ENCODE data around the gene LSM3.

DNA sequence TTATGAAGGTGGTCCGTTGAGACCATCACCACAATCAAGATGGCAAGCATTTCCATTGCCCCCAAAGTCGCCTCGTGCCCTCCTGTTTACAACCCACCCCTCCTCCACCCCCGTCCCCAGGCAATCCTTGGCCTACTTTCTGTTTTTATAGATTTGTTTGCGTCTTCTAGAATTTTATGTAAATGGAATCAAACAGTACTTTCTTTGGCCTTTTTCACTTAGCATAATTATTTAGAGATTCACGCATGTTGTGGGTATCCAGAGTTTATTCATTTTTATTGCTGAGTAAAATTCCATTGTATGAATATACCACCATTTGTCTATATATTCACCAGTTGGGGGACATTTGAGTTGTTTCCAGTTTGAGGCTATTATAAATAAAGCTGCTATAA, 66.6 kb downstream of the LSM3 start:
- TF ChIP-seq, protein P1, sequence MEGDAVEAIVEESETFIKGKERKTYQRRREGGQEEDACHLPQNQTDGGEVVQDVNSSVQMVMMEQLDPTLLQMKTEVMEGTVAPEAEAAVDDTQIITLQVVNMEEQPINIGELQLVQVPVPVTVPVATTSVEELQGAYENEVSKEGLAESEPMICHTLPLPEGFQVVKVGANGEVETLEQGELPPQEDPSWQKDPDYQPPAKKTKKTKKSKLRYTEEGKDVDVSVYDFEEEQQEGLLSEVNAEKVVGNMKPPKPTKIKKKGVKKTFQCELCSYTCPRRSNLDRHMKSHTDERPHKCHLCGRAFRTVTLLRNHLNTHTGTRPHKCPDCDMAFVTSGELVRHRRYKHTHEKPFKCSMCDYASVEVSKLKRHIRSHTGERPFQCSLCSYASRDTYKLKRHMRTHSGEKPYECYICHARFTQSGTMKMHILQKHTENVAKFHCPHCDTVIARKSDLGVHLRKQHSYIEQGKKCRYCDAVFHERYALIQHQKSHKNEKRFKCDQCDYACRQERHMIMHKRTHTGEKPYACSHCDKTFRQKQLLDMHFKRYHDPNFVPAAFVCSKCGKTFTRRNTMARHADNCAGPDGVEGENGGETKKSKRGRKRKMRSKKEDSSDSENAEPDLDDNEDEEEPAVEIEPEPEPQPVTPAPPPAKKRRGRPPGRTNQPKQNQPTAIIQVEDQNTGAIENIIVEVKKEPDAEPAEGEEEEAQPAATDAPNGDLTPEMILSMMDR (IDR thresholded peaks at IDR 0.05): no peak
- TF ChIP-seq POLR2A (IDR thresholded peaks at IDR 0.05): no peak

All from heart left ventricle (tissue), 13 donors.